Testis (tissue), 2 donors: Measurements from ENCODE around the gene TTLL8.

ENCODE experiments used
- CTCF ChIP-seq, 3 experiments: fragments of 450-650 bp in 2 of 3; fragments of 200-600 bp in 1 of 3; sonication (generic) in 1 of 3; IDR thresholded peaks; one replicate each; pipeline ENCODE4 v1.5.1; 2016 to 2019; ENCODE audit warnings: antibody characterized with exemption in 3 of 3, mild to moderate bottlenecking in 2 of 3, moderate library complexity in 1 of 3
- POLR2A ChIP-seq: fragments of 450-650 bp; IDR thresholded peaks from one replicate; pipeline ENCODE4 v1.6.1; 2017; ENCODE audit warnings: antibody characterized with exemption, mild to moderate bottlenecking, moderate library complexity

- TF ChIP-seq POLR2A (no peak), CTCF (IDR thresholded peaks at IDR 0.05) (no peak)
Observed at GRCh38 chr22:49968831-49969661, 89.1 kb downstream of the TTLL8 start.
